ENCODE results near the gene REEP5.
A peak's percentile ranks its signal among the peaks of the same experiment; 100 is the strongest.
"Not testable (repeated sequence)": the region's sequence is repeated elsewhere in the genome, so short reads cannot be mapped to it uniquely, and the experiment has no call there.

Gene REEP5

DNA sequence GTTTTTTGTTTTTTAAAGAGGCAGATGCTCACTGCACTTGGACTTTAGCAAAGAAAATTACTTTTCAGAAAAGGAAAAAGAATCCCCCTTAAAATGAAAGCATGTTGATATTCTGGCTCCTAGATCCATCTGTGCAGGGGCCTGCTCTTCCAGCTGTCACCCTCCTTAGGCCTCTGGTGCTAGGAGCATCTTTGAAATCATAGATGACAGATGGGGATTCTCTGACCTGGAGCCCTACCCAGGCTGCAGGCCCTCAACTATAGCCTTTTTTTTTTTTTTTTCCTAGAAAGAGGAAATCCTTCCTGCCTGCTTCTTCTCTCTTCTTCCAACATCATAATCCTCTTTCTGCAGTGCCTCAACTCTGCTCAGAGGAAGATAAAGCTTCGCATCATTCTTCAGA is 38.3 kb upstream of the REEP5 start:
- DNase-seq (ENCODE audit: extremely low read depth, low read depth), result no peak
- TF ChIP-seq, protein P1, sequence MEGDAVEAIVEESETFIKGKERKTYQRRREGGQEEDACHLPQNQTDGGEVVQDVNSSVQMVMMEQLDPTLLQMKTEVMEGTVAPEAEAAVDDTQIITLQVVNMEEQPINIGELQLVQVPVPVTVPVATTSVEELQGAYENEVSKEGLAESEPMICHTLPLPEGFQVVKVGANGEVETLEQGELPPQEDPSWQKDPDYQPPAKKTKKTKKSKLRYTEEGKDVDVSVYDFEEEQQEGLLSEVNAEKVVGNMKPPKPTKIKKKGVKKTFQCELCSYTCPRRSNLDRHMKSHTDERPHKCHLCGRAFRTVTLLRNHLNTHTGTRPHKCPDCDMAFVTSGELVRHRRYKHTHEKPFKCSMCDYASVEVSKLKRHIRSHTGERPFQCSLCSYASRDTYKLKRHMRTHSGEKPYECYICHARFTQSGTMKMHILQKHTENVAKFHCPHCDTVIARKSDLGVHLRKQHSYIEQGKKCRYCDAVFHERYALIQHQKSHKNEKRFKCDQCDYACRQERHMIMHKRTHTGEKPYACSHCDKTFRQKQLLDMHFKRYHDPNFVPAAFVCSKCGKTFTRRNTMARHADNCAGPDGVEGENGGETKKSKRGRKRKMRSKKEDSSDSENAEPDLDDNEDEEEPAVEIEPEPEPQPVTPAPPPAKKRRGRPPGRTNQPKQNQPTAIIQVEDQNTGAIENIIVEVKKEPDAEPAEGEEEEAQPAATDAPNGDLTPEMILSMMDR (IDR thresholded peaks at IDR 0.05; ENCODE audit: low read depth, low read length), result no peak

DNA sequence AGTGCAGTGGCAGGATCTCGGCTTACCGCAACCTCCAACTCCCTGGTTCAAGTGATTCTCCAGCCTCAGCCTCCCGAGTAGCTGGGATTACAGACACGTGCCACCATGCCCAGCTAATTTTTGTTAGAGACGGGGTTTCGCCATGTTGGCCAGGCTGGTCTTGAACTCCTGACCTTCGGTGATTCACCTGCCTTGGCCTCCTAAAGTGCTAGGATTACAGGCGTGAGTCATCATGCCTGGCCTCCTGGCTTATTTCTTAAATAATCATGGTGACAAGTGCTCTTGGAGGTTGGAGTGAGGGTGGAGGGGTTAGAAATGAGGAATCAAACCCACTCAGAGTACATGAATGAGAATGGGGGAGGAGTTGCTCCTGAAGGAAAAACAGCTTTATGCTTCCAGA is 37.8 kb upstream of the REEP5 start:
- not testable (repeated sequence) for DNase-seq (ENCODE audit: extremely low read depth, low read depth)

DNA sequence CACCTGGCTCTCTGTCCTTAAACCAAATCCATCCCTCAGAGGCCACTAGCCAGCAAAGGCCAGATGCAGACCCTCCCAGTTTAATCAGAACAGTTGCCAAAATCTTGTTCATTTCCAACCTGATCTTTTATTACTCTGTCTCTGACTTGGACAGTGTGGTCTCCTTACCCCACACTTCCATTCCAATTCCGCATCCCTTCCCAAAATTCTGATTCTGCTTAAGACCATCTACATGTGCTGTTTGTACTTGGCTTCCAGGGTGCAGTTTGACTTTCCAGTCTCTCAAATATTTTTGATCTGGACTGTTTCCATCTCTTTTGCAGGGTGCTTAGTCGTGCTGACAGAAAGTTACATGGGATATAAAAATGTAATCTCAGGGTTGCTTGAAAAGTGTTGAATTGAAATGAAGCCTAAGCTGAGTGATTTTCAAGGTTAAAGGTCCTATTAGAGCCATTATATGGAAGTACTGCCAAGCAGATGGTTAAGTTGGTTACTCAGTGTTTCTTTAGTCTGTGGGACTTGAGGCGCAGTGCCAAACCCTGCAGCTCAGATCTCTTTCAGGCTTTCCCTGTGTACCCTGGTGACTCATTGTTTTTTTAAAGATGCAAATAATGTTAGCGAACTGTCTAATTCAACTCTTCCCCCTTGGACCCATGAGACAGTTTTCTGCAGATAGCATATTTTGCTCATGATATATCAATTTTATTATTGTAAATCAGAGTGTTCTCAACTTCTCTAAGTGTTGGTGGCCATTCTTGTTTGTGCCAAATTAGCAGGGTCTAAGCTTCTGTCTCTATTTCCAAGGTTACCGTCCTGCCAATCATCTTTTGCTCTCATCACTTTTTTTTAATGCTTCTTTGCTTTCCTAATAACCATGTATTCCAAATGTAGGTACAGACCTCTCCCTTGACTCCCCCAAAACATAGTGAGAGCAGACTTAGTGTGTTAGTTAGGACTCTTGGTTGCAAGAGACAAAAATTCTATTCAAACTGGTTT is 36.4 kb upstream of the REEP5 start:
- TF ChIP-seq, protein P1 (IDR thresholded peaks at IDR 0.05; ENCODE audit: low read depth, low read length), result no peak
- DNase-seq (ENCODE audit: extremely low read depth, low read depth), result peak; percentile 83

DNA sequence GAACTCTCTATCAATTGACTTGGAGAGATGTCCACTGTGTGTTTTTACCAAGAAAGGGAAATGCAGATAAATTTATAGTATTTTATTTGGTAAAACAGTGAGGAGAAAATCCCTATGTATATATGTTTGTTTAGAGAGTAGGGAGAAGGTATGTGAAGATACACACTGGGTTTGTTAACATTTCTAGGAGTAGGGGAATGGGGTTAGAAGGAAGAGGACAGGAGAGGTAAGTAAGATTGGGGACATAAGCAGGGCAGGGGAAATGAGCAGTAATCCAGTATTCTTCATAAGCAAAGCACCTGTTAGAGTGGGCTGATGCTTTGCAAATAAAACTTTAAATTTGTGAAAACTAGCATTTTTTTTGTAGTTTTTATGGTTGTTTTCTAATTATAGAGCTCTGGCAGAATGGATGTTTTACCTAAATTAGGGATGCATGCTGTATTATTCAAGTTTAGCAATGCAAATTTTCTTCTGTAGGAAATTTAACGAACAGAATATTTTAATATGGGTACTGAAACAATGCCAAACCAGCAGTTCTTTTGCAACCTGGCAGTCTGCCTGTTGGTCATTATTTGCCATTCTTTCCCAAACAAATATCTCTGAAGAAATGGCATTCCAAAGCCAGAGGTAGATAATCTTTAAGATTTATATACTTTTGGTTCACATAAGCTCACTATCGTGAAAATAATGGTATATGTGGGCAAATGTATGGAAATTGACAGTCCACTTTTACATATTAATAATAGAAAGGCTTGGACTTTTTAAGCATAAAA is 35.2 kb upstream of the REEP5 start:
- DNase-seq (ENCODE audit: extremely low read depth, low read depth), result no peak
- TF ChIP-seq, protein P1 (IDR thresholded peaks at IDR 0.05; ENCODE audit: low read depth, low read length), result no peak

DNA sequence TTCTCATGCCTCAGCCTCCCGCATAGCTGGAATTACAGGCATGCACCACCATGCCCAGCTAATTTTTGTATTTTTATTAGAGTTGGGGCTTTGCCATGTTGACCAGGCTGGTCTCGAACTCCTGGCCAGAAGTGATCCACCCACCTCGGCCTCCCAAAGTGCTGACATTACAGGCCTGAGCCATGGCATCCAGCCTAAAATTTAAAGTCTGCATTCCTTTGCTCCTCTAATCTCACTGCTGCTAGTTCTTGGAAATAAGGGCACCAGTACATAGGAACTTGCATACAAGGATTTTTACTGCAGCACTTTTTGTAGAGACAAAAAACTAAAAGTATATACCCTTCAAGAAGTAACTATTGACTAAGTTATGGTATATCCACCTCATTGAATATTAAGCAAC is 34.6 kb upstream of the REEP5 start:
- DNase-seq (ENCODE audit: extremely low read depth, low read depth), result no peak
- TF ChIP-seq, protein P1 (IDR thresholded peaks at IDR 0.05; ENCODE audit: low read depth, low read length), result no peak

DNA sequence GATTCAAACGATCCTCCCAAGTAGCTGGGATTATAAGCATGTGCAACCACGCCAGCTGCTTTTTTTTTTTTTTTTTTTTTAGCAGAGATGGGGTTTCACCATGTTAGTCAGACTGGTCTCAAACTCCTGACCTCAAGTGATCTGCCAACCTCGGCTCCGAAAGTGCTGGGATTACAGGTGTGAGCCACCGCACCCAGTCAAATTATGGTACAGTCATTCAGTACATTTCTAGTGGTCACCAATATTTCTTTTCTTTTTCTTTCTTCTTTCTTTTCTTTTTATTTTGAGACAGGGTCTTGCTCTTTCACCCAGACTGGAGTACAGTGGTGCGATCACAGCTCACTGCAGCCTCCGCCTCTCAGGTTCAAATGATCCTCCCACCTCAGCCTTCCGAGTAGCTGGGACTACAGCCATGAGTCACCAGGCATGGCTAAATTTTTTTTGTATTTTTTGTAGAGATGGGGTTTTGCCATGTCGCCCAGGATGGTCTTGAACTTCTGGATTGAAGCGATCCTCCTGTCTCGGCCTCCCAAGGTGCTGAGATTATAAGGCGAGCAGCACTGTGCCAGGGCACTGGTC is 29.2 kb upstream of the REEP5 start:
- TF ChIP-seq, protein P1 (IDR thresholded peaks at IDR 0.05; ENCODE audit: low read depth, low read length), result no peak
- no peak for DNase-seq (ENCODE audit: extremely low read depth, low read depth)

DNA sequence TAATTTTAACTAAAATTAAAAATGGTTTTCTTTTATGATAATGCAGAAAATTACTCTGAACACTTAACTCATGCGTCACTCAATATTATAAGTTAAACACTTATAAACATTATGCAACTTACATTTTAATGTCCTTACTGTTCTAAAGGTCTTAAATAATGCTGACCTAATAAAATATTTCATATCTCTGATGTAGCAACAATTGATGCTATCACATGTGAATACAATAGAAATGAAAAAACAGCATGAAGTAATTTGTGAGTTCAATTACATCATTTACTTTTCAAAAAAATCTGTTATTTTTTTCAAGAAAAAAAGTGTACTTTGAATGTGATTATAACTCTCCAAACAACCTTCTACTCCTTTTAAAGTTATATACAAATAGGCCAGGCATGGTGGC is 26.4 kb upstream of the REEP5 start:
- TF ChIP-seq, protein P1 (IDR thresholded peaks at IDR 0.05; ENCODE audit: low read depth, low read length), result no peak
- DNase-seq (ENCODE audit: extremely low read depth, low read depth), result no peak

All from AG09319 (cell line).